Hepatocyte (in vitro differentiated cells): ENCODE data around the gene DHX15.

ENCODE experiments used
- EZH2 ChIP-seq: fragments of 200-600 bp; sonication (generic); IDR thresholded peaks from 2 replicates; pipeline ENCODE4 v1.6.1; 2016; ENCODE audit warnings: antibody characterized with exemption, mild to moderate bottlenecking, borderline replicate concordance
- TF ChIP-seq, protein P1 (sequence below): fragments of 200-600 bp; sonication (generic); IDR thresholded peaks from 2 replicates; pipeline ENCODE4 v1.5.1; 2016; ENCODE audit warnings: antibody characterized with exemption, mild to moderate bottlenecking; ENCODE audit not compliant: poor library complexity

DNA sequence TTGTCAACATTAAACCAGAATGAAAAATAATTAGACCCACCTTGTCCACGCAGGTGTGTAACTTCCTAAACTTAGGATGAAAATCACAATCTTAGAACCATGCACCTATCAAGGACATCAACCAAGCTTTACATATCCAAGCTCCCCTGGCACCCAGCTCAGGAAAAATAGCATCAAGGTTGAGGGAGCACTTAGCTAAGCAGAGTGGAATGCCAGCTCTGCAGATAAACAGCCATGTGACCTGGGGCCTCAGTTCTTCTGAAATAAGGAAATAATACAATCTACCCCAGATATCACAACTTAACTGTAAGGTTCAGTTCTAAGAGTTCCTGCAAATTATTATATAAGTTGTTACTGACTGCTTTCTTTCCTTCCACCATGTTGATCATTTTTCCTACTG lies 64.7 kb downstream of the DHX15 start:
- TF ChIP-seq, protein P1, sequence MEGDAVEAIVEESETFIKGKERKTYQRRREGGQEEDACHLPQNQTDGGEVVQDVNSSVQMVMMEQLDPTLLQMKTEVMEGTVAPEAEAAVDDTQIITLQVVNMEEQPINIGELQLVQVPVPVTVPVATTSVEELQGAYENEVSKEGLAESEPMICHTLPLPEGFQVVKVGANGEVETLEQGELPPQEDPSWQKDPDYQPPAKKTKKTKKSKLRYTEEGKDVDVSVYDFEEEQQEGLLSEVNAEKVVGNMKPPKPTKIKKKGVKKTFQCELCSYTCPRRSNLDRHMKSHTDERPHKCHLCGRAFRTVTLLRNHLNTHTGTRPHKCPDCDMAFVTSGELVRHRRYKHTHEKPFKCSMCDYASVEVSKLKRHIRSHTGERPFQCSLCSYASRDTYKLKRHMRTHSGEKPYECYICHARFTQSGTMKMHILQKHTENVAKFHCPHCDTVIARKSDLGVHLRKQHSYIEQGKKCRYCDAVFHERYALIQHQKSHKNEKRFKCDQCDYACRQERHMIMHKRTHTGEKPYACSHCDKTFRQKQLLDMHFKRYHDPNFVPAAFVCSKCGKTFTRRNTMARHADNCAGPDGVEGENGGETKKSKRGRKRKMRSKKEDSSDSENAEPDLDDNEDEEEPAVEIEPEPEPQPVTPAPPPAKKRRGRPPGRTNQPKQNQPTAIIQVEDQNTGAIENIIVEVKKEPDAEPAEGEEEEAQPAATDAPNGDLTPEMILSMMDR, result no peak
- TF ChIP-seq EZH2, result no peak
